HepG2 (cell line): ENCODE measurements around the gene KDM5B. TPM values are rescaled to one million over a fixed set of nuclear protein-coding genes. Genes with fewer than 3 reads are reported as not detected.

Source experiments
- AGO1 ChIP-seq: fragments of 200-400 bp; formaldehyde crosslinking; IDR thresholded peaks from 2 replicates; pipeline ENCODE4 v1.6.1; 2017; ENCODE audit warnings: mild to moderate bottlenecking, low read depth, low read length, moderate library complexity; ENCODE audit not compliant: poor library complexity, severe bottlenecking
- HNRNPL ChIP-seq: fragments of 200-400 bp; formaldehyde crosslinking; IDR thresholded peaks from 2 replicates; pipeline ENCODE4 v1.6.1; 2017; ENCODE audit warnings: mild to moderate bottlenecking, low read depth, low read length
- HNRNPLL ChIP-seq: fragments of 200-400 bp; formaldehyde crosslinking; IDR thresholded peaks from 2 replicates; pipeline ENCODE4 v1.6.1; 2017; ENCODE audit warnings: mild to moderate bottlenecking, low read depth, low read length; ENCODE audit not compliant: poor library complexity, severe bottlenecking
- KDM2A ChIP-seq: sonication (generic); formaldehyde crosslinking; IDR thresholded peaks from 2 replicates; pipeline ENCODE4 v1.4.0; 2020; ENCODE audit warnings: low read depth, missing genetic modification reagents, borderline replicate concordance
- MED1 ChIP-seq: sonication (generic); formaldehyde crosslinking; IDR thresholded peaks from 2 replicates; pipeline ENCODE4 v1.4.0; 2020; ENCODE audit warnings: missing genetic modification reagents
- MEIS2 ChIP-seq: sonication (generic); formaldehyde crosslinking; IDR thresholded peaks from 2 replicates; pipeline ENCODE4 v1.9.0; 2021; ENCODE audit warnings: mild to moderate bottlenecking, missing genetic modification reagents
- NCOR1 ChIP-seq: fragments of 200-600 bp; sonication (generic); IDR thresholded peaks from 2 replicates; pipeline ENCODE4 v1.7.0; 2017; ENCODE audit warnings: antibody characterized with exemption, low read length, borderline replicate concordance
- SALL1 ChIP-seq: sonication (generic); formaldehyde crosslinking; IDR thresholded peaks from 2 replicates; pipeline ENCODE4 v1.8.0; 2022; ENCODE audit warnings: mild to moderate bottlenecking, missing genetic modification reagents
- SIN3A ChIP-seq: IDR thresholded peaks from 2 replicates; pipeline ENCODE4 v1.6.1; 2011; ENCODE audit warnings: low read depth, mild to moderate bottlenecking, control low read depth, low read length, borderline replicate concordance
- U2AF2 ChIP-seq: fragments of 200-400 bp; formaldehyde crosslinking; IDR thresholded peaks from 2 replicates; pipeline ENCODE4 v1.6.1; 2017; ENCODE audit warnings: low read depth, mild to moderate bottlenecking, low read length
- ZNF572 ChIP-seq: sonication (generic); formaldehyde crosslinking; IDR thresholded peaks from 2 replicates; pipeline ENCODE4 v1.5.1; 2020; ENCODE audit warnings: mild to moderate bottlenecking, missing genetic modification reagents
- ZNF737 ChIP-seq: sonication (generic); formaldehyde crosslinking; IDR thresholded peaks from 2 replicates; pipeline ENCODE4 v1.5.0; 2020; ENCODE audit warnings: missing genetic modification reagents, mild to moderate bottlenecking, borderline replicate concordance
- ZNF768 ChIP-seq: sonication (generic); formaldehyde crosslinking; IDR thresholded peaks from 2 replicates; pipeline ENCODE4 v1.4.0; 2020; ENCODE audit warnings: missing genetic modification reagents
- ZNF777 ChIP-seq: sonication (generic); formaldehyde crosslinking; IDR thresholded peaks from 2 replicates; pipeline ENCODE4 v1.4.0; 2020; ENCODE audit warnings: missing genetic modification reagents
- polyA plus RNA-seq, 8 experiments: library from polyadenylated mRNA; depleted of rRNA in 3 of 8; stranded (reverse) in 7 of 8; unstranded in 1 of 8; fragments of >200 nt; fragmentation: Illumina TruSeq in 4 of 8; extraction: Trizol in 4 of 8; gene quantifications; 2 replicates each; pipeline versions ENCODE4 v1.2.1 to v1.2.3, GENCODE V29; 2011 to 2016; ENCODE audit warnings: low read depth in 4 of 8, missing spikeins in 1 of 8, mixed read lengths in 1 of 8; ENCODE audit not compliant: insufficient read depth in 1 of 8
- total RNA-seq, 5 experiments: library from RNA; depleted of rRNA; stranded (reverse); fragments of >200 nt; fragmentation: Illumina TruSeq; extraction: Trizol; gene quantifications; 2 replicates each; pipeline ENCODE4 v1.2.3, GENCODE V29; 2016; ENCODE audit warnings: low read depth in 1 of 5
- TF ChIP-seq, protein P1 (sequence below): sonication (generic); formaldehyde crosslinking; IDR thresholded peaks from 2 replicates; pipeline ENCODE4 v1.4.0; 2020; ENCODE audit warnings: missing genetic modification reagents
- TF ChIP-seq, protein P2 (sequence below): sonication (generic); formaldehyde crosslinking; IDR thresholded peaks from 2 replicates; pipeline ENCODE4 v1.5.1; 2020; ENCODE audit warnings: mild to moderate bottlenecking, missing genetic modification reagents, moderate library complexity

Gene KDM5B
- total and polyA plus RNA-seq, 2 of the 13 experiments (the other 11 are each of a cell fraction or from before 2014, with no cell fraction given): 34.2 to 35.4 TPM

DNA sequence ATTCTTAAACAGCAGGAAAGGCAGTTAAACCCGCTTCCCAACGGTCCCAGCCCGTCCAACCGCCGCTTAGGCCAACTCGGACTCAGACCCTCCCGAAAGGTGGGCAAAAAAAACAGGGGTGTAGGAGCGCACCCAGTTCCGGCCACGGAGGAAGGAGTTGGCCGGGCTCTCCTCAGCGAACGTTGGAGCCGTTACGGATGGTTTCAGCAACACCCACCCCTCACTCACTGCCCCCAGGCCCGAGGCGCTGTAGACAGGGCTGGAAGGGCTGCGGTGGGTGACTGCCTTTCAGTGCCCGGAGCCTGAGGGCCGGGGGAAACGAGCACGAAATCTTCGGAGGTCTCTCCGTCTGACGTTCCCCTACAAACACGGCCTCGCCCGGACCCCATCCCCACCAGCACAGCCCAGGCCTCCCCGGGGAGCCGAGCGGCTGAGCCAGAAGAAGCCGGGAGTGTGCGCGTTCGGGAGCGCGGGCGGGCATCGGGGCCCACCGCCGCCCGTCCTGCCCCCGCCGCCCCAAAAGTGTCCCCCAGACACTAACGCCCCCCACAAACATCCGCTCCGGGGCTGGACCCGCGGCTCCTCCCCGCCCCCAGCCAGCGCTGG, 1.3 kb downstream of the KDM5B start (continued):
- TF ChIP-seq ZNF768 (CRISPR knock-in tag) (peak; percentile 32; the same call in 1 of the 2 replicates), NCOR1 (no peak), HNRNPLL (peak; percentile 35), HNRNPL (0 out of 2 replicates have a peak, but pooled peaks have one; percentile 18), ZNF572 (CRISPR knock-in tag) (no peak), SIN3A (peak; percentile 14; the same call in 1 of the 2 replicates), MEIS2 (CRISPR knock-in tag) (0 out of 2 replicates have a peak, but pooled peaks have one; percentile 22), ZNF777 (CRISPR knock-in tag) (peak; percentile 54; the same call in 1 of the 2 replicates), SALL1 (CRISPR knock-in tag) (peak; percentile 35; the same call in 1 of the 2 replicates), KDM2A (CRISPR knock-in tag) (0 out of 2 replicates have a peak, but pooled peaks have one; percentile 25), AGO1 (peak; percentile 37), U2AF2 (no peak), MED1 (CRISPR knock-in tag) (peak; percentile 9; the same call in 1 of the 2 replicates), ZNF737 (CRISPR knock-in tag) (0 out of 2 replicates have a peak, but pooled peaks have one; percentile 50)
- TF ChIP-seq, protein P1, sequence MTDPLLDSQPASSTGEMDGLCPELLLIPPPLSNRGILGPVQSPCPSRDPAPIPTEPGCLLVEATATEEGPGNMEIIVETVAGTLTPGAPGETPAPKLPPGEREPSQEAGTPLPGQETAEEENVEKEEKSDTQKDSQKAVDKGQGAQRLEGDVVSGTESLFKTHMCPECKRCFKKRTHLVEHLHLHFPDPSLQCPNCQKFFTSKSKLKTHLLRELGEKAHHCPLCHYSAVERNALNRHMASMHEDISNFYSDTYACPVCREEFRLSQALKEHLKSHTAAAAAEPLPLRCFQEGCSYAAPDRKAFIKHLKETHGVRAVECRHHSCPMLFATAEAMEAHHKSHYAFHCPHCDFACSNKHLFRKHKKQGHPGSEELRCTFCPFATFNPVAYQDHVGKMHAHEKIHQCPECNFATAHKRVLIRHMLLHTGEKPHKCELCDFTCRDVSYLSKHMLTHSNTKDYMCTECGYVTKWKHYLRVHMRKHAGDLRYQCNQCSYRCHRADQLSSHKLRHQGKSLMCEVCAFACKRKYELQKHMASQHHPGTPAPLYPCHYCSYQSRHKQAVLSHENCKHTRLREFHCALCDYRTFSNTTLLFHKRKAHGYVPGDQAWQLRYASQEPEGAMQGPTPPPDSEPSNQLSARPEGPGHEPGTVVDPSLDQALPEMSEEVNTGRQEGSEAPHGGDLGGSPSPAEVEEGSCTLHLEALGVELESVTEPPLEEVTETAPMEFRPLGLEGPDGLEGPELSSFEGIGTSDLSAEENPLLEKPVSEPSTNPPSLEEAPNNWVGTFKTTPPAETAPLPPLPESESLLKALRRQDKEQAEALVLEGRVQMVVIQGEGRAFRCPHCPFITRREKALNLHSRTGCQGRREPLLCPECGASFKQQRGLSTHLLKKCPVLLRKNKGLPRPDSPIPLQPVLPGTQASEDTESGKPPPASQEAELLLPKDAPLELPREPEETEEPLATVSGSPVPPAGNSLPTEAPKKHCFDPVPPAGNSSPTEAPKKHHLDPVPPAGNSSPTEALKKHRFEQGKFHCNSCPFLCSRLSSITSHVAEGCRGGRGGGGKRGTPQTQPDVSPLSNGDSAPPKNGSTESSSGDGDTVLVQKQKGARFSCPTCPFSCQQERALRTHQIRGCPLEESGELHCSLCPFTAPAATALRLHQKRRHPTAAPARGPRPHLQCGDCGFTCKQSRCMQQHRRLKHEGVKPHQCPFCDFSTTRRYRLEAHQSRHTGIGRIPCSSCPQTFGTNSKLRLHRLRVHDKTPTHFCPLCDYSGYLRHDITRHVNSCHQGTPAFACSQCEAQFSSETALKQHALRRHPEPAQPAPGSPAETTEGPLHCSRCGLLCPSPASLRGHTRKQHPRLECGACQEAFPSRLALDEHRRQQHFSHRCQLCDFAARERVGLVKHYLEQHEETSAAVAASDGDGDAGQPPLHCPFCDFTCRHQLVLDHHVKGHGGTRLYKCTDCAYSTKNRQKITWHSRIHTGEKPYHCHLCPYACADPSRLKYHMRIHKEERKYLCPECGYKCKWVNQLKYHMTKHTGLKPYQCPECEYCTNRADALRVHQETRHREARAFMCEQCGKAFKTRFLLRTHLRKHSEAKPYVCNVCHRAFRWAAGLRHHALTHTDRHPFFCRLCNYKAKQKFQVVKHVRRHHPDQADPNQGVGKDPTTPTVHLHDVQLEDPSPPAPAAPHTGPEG: 0 out of 2 replicates have a peak, but pooled peaks have one; percentile 36
- TF ChIP-seq, protein P2, sequence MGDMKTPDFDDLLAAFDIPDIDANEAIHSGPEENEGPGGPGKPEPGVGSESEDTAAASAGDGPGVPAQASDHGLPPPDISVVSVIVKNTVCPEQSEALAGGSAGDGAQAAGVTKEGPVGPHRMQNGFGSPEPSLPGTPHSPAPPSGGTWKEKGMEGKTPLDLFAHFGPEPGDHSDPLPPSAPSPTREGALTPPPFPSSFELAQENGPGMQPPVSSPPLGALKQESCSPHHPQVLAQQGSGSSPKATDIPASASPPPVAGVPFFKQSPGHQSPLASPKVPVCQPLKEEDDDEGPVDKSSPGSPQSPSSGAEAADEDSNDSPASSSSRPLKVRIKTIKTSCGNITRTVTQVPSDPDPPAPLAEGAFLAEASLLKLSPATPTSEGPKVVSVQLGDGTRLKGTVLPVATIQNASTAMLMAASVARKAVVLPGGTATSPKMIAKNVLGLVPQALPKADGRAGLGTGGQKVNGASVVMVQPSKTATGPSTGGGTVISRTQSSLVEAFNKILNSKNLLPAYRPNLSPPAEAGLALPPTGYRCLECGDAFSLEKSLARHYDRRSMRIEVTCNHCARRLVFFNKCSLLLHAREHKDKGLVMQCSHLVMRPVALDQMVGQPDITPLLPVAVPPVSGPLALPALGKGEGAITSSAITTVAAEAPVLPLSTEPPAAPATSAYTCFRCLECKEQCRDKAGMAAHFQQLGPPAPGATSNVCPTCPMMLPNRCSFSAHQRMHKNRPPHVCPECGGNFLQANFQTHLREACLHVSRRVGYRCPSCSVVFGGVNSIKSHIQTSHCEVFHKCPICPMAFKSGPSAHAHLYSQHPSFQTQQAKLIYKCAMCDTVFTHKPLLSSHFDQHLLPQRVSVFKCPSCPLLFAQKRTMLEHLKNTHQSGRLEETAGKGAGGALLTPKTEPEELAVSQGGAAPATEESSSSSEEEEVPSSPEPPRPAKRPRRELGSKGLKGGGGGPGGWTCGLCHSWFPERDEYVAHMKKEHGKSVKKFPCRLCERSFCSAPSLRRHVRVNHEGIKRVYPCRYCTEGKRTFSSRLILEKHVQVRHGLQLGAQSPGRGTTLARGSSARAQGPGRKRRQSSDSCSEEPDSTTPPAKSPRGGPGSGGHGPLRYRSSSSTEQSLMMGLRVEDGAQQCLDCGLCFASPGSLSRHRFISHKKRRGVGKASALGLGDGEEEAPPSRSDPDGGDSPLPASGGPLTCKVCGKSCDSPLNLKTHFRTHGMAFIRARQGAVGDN (CRISPR knock-in tag): peak; percentile 43
